Measurements from ENCODE around the gene NIPAL4. TPM values are rescaled to one million over a fixed set of nuclear protein-coding genes. Genes with fewer than 3 reads are reported as not detected.

The NIPAL4 gene
- total RNA-seq, 5 donors from 2014 or later (not counting 1 experiment from before 2014, with no cell fraction given) = 0.06 to 0.49 (median 0.08) TPM; not detected in 1

DNA sequence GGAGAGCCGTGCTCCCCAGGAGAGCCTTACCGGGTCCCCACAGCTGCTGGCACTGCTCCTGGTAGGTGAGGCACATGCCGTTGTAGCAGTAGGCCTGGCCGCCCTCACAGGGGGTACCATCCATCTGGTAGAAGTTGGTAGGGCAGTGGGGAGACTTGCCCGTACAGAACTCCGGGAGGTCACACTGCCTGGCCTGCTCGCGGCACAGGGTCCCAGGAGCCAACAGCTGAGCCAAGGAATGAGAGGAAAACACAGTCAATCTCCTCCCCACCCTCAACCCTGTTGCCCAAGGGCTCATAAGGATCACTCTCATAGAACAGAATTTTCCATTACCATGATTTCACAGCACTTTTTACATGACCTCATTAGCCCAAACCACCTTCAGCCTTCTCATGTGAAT lies 36.9 kb downstream of the NIPAL4 start:
- POLR2A ChIA-PET = no interaction called here
- Mint-ChIP-seq H3K9me3 (no peaks in the 10 kb centered on the region), H3K27ac (no peak overlapping the region)

DNA sequence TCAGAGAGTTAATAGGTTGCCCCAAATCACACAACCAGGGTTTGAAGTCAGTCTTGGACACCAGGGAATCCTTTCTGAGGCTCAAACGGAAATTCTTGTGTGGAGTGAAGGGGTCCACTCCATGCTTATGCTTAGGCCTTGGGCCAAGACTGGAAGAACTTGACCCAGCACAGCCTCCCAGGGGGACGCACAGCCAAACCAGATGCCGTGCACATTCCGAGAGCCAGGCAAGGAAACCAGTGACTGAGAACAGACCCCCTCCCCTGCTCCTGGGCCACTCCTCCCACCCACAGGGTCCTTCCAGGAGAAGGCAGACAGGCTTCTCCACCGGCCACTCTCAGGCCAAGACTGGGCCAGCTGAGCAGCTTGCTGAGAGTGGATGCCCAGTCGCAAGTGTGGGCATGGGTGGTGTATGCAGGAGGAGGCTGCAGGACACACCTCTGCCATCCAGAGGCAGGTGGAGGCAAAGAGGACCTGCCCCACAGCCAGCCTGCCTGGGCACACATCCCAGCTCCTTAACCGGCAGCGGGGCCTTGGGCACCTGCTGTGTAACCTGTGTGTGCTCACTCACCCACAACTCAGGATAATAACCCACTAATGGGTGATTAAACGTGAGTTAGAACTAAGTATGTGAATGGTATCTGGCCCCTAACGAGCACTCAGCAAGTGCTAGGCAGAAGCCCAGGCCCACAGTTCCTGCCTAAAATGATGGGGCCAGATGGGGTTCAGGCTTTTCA lies 38.0 kb downstream of the NIPAL4 start:
- ChIA-PET POLR2A (no interaction called here), CTCF (no interaction called here)
- peaks cover 37% of the 10 kb centered on the region for H3K36me3 Mint-ChIP-seq
- Histone ChIP-seq H3K4me1 (ENCODE audit: control insufficient read depth in 1 of 2, extremely low read depth in 1 of 2, insufficient read depth in 2 of 2, low read length in 2 of 2) (no peaks in the 10 kb centered on the region), H3K27me3 (replicated peaks in 1 of 2; ENCODE audit: control insufficient read depth in 2 of 2, extremely low read depth in 1 of 2, insufficient read depth in 2 of 2, low read length in 1 of 2) (no peaks in the 10 kb centered on the region), H3K9me3 (no peaks in the 10 kb centered on the region), H3K36me3 (ENCODE audit: control insufficient read depth in 2 of 2, extremely low read depth in 1 of 2, insufficient read depth in 1 of 2, low read length in 1 of 2) (peaks cover 0 to 23% of the 10 kb centered on the region in 2 donors), H3K27ac (ENCODE audit: low read length) (no peak overlapping the region), H3K4me3 (ENCODE audit: control insufficient read depth in 1 of 2, extremely low read depth in 1 of 2, low read length in 1 of 2) (no peak overlapping the region)
- no peak for ATAC-seq (replicated peaks in 1 of 4)
- no peaks in the 10 kb centered on the region for H3K27me3 Mint-ChIP-seq
- 100% methylated on average over 5 of the region's 10 CpGs for WGBS (ENCODE audit: insufficient coverage)
- no peak for DNase-seq
- no peaks in the 10 kb centered on the region for H3K9me3 Mint-ChIP-seq
- peaks cover 0 to 25% (median 0%) of the 10 kb centered on the region in 3 donors for H3K4me1 Mint-ChIP-seq
- H3K4me3 Mint-ChIP-seq = no peak overlapping the region
- no peak overlapping the region for H3K27ac Mint-ChIP-seq

More for the DNA sequence above, 36.9 kb downstream of the NIPAL4 start:
- Mint-ChIP-seq H3K36me3 (peaks cover 26% of the 10 kb centered on the region), H3K4me1 (peaks cover 0 to 15% (median 0%) of the 10 kb centered on the region in 3 donors), H3K27me3 (no peaks in the 10 kb centered on the region), H3K4me3 (no peak overlapping the region)
- DNase-seq = no peak
- no peaks in the 10 kb centered on the region for H3K4me1 ChIP-seq (ENCODE audit: control insufficient read depth in 1 of 2, extremely low read depth in 1 of 2, insufficient read depth in 2 of 2, low read length in 2 of 2)
- CTCF ChIA-PET = no interaction called here
- 98% methylated on average over 5 of the region's 8 CpGs for WGBS (ENCODE audit: insufficient coverage)
- no peaks in the 10 kb centered on the region for H3K27me3 ChIP-seq (replicated peaks in 1 of 2; ENCODE audit: control insufficient read depth in 2 of 2, extremely low read depth in 1 of 2, insufficient read depth in 2 of 2, low read length in 1 of 2)
- peaks cover 0 to 21% of the 10 kb centered on the region in 2 donors for H3K36me3 ChIP-seq (ENCODE audit: control insufficient read depth in 2 of 2, extremely low read depth in 1 of 2, insufficient read depth in 1 of 2, low read length in 1 of 2)
- no peak overlapping the region for H3K4me3 ChIP-seq (ENCODE audit: control insufficient read depth in 1 of 2, extremely low read depth in 1 of 2, low read length in 1 of 2)
- H3K27ac ChIP-seq (ENCODE audit: low read length) = no peak overlapping the region
- H3K9me3 ChIP-seq = no peaks in the 10 kb centered on the region
- no peak for ATAC-seq (replicated peaks in 1 of 4)

- no peak overlapping the region for H3K27ac ChIP-seq (ENCODE audit: low read length)
- peak in 1 of 35 experiments; percentile 14 for DNase-seq
- peak overlapping the region in 1 of 2 donors; percentile 76 for H3K27ac Mint-ChIP-seq
These were observed 42.2 kb downstream of the NIPAL4 start for GRCh38 chr5:157502143-157502647.

GRCh38 chr5:157504053-157504452 lies 44.0 kb downstream of the NIPAL4 start:
- Mint-ChIP-seq H3K36me3 (peaks cover 59% of the 10 kb centered on the region), H3K9me3 (no peaks in the 10 kb centered on the region), H3K4me1 (peaks cover 4 to 54% (median 6%) of the 10 kb centered on the region in 3 donors), H3K27me3 (no peaks in the 10 kb centered on the region), H3K4me3 (no peak overlapping the region), H3K27ac (no peak overlapping the region)
- no peak overlapping the region for H3K4me3 ChIP-seq (ENCODE audit: control insufficient read depth in 1 of 2, extremely low read depth in 1 of 2, low read length in 1 of 2)
- DNase-seq (no peak), ATAC-seq (replicated peaks in 1 of 4) (no peak)
- POLR2A ChIA-PET = no interaction called here
- no peaks in the 10 kb centered on the region for H3K27me3 ChIP-seq (replicated peaks in 1 of 2; ENCODE audit: control insufficient read depth in 2 of 2, extremely low read depth in 1 of 2, insufficient read depth in 2 of 2, low read length in 1 of 2)
- H3K9me3 ChIP-seq = no peaks in the 10 kb centered on the region
- no peak overlapping the region for H3K27ac ChIP-seq (ENCODE audit: low read length)
- peaks cover 2 to 5% of the 10 kb centered on the region in 2 experiments for H3K4me1 ChIP-seq (ENCODE audit: control insufficient read depth in 1 of 2, extremely low read depth in 1 of 2, insufficient read depth in 2 of 2, low read length in 2 of 2)
- CTCF ChIA-PET = interaction anchor here in 1 of 2 donors (1.0 kb wide), 1 partner anchor 9 kb away, joined by 4 read pairs; no protein-coding TSS in a partner anchor
- WGBS (ENCODE audit: insufficient coverage) = 89% methylated on average over 4 of the region's 8 CpGs
- peaks cover 0 to 26% of the 10 kb centered on the region in 2 donors for H3K36me3 ChIP-seq (ENCODE audit: control insufficient read depth in 2 of 2, extremely low read depth in 1 of 2, insufficient read depth in 1 of 2, low read length in 1 of 2)

More at GRCh38 chr5:157502143-157502647, 42.2 kb downstream of the NIPAL4 start:
- POLR2A ChIA-PET = no interaction called here
- Mint-ChIP-seq H3K9me3 (no peaks in the 10 kb centered on the region), H3K4me1 (peaks cover 4 to 45% (median 6%) of the 10 kb centered on the region in 3 donors), H3K36me3 (peaks cover 49% of the 10 kb centered on the region), H3K27me3 (no peaks in the 10 kb centered on the region), H3K4me3 (no peak overlapping the region)
- CTCF ChIA-PET = interaction anchor here in 1 of 2 donors (1.4 kb wide), 1 partner anchor 23 kb away, joined by 3 read pairs; no protein-coding TSS in a partner anchor
- ATAC-seq (replicated peaks in 1 of 4) = no peak
- Histone ChIP-seq H3K4me1 (ENCODE audit: control insufficient read depth in 1 of 2, extremely low read depth in 1 of 2, insufficient read depth in 2 of 2, low read length in 2 of 2) (peaks cover 2 to 4% of the 10 kb centered on the region in 2 experiments), H3K9me3 (no peaks in the 10 kb centered on the region), H3K27me3 (replicated peaks in 1 of 2; ENCODE audit: control insufficient read depth in 2 of 2, extremely low read depth in 1 of 2, insufficient read depth in 2 of 2, low read length in 1 of 2) (no peaks in the 10 kb centered on the region), H3K4me3 (ENCODE audit: control insufficient read depth in 1 of 2, extremely low read depth in 1 of 2, low read length in 1 of 2) (no peak overlapping the region), H3K36me3 (ENCODE audit: control insufficient read depth in 2 of 2, extremely low read depth in 1 of 2, insufficient read depth in 1 of 2, low read length in 1 of 2) (peaks cover 0 to 28% of the 10 kb centered on the region in 2 donors)
- 53% methylated on average over 4 of the region's 8 CpGs for WGBS (ENCODE audit: insufficient coverage)

DNA sequence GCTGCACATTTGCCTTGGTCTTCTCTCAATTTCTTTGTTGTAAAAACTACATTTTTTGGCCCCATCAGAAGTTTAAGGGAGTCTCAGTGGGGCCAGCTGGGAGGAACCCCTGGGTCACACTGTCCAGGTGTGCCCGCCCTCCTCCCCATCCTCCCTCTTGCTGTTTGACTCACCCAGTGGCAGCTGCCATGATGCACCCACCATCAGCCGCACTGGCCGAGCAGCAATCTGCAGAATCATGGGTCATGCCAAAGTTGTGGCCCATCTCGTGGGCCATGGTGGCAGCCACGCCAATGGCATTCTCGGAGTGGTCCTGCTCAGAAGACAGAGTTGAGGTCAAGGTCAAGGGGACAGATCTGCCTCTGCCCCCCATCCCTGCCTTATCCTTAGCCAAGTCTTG lies 45.5 kb downstream of the NIPAL4 start:
- ChIA-PET CTCF (interaction anchor here in 1 of 2 donors (0.7 kb wide), 1 partner anchor 9 kb away, joined by 10 read pairs; no protein-coding TSS in a partner anchor), POLR2A (no interaction called here)
- H3K27ac ChIP-seq (ENCODE audit: low read length) = no peak overlapping the region
- DNase-seq (no peak), ATAC-seq (replicated peaks in 1 of 4) (no peak)
- 89% methylated on average over 6 of the region's 6 CpGs for WGBS (ENCODE audit: insufficient coverage)
- Mint-ChIP-seq H3K36me3 (peaks cover 58% of the 10 kb centered on the region), H3K4me1 (peaks cover 4 to 54% (median 6%) of the 10 kb centered on the region in 3 donors), H3K27ac (peak overlapping the region in 1 of 2 donors; percentile 71), H3K27me3 (no peaks in the 10 kb centered on the region), H3K4me3 (no peak overlapping the region), H3K9me3 (no peaks in the 10 kb centered on the region)
- no peak overlapping the region for H3K4me3 ChIP-seq (ENCODE audit: control insufficient read depth in 1 of 2, extremely low read depth in 1 of 2, low read length in 1 of 2)
- H3K4me1 ChIP-seq (ENCODE audit: control insufficient read depth in 1 of 2, extremely low read depth in 1 of 2, insufficient read depth in 2 of 2, low read length in 2 of 2) = peaks cover 2 to 5% of the 10 kb centered on the region in 2 experiments
- H3K27me3 ChIP-seq (replicated peaks in 1 of 2; ENCODE audit: control insufficient read depth in 2 of 2, extremely low read depth in 1 of 2, insufficient read depth in 2 of 2, low read length in 1 of 2) = no peaks in the 10 kb centered on the region
- peaks cover 0 to 29% of the 10 kb centered on the region in 2 donors for H3K36me3 ChIP-seq (ENCODE audit: control insufficient read depth in 2 of 2, extremely low read depth in 1 of 2, insufficient read depth in 1 of 2, low read length in 1 of 2)
- H3K9me3 ChIP-seq = no peaks in the 10 kb centered on the region

- WGBS (ENCODE audit: insufficient coverage) = no CpG with 5 or more reads among the region's 3 CpGs
- POLR2A ChIA-PET = no interaction called here
- Mint-ChIP-seq H3K27me3 (no peaks in the 10 kb centered on the region), H3K9me3 (no peaks in the 10 kb centered on the region), H3K4me3 (no peak overlapping the region), H3K36me3 (peaks cover 55% of the 10 kb centered on the region), H3K4me1 (peaks cover 4 to 47% (median 6%) of the 10 kb centered on the region in 3 donors), H3K27ac (peak overlapping the region in 1 of 2 donors; percentile 66)
- DNase-seq (no peak), ATAC-seq (replicated peaks in 1 of 4) (no peak)
- CTCF ChIA-PET = interaction anchor here in 1 of 2 donors (0.5 kb wide), 1 partner anchor 232 kb away, joined by 5 read pairs; no protein-coding TSS in a partner anchor
- Histone ChIP-seq H3K4me1 (ENCODE audit: control insufficient read depth in 1 of 2, extremely low read depth in 1 of 2, insufficient read depth in 2 of 2, low read length in 2 of 2) (peaks cover 2 to 5% of the 10 kb centered on the region in 2 experiments), H3K4me3 (ENCODE audit: control insufficient read depth in 1 of 2, extremely low read depth in 1 of 2, low read length in 1 of 2) (no peak overlapping the region), H3K9me3 (no peaks in the 10 kb centered on the region), H3K36me3 (ENCODE audit: control insufficient read depth in 2 of 2, extremely low read depth in 1 of 2, insufficient read depth in 1 of 2, low read length in 1 of 2) (peaks cover 0 to 25% of the 10 kb centered on the region in 2 donors), H3K27ac (ENCODE audit: low read length) (no peak overlapping the region), H3K27me3 (replicated peaks in 1 of 2; ENCODE audit: control insufficient read depth in 2 of 2, extremely low read depth in 1 of 2, insufficient read depth in 2 of 2, low read length in 1 of 2) (no peaks in the 10 kb centered on the region)
These were observed 46.1 kb downstream of the NIPAL4 start for GRCh38 chr5:157506066-157506590.
